SHP77 treated with DMSO at 0.1 percent for 48 hours (cell line): ENCODE measurements around the gene NCAN.
"Not testable (repeated sequence)": the region's sequence is repeated elsewhere in the genome, so short reads cannot be mapped to it uniquely, and the experiment has no call there.

Source experiments
- DNase-seq: peaks from one replicate; lab custom pipeline; 2025; lab: John Stamatoyannopoulos, UW

NCAN gene

DNA sequence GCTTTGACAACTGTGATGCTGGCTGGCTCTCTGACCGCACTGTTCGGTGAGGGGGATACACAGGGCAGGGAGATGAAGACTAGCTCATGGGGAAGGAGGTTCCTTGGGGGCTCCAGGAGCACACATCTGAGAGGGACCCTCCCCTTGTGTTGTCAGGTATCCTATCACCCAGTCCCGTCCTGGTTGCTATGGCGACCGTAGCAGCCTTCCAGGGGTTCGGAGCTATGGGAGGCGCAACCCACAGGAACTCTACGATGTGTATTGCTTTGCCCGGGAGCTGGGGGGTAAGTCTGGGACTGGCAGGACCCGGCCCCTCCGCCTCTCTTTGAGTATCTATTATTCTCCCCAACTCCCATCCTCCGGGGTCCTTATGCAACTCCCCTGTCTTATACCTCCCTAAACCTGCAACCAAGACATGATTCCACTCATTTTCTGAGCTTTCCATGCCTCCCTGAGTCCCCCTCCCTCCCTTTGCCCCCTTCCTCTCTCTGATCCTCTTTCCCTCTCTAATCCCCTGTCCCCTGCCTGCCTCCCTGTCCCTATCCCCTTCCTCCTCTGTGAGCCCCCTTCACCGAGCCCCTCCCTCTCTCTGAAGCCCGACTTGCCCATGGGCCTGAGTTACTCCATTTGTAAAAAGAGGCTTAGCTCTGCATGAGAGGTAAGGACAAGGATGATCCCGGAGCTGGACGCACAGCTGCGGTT, 12.5 kb downstream of the NCAN start:
- DNase-seq = no peak

DNA sequence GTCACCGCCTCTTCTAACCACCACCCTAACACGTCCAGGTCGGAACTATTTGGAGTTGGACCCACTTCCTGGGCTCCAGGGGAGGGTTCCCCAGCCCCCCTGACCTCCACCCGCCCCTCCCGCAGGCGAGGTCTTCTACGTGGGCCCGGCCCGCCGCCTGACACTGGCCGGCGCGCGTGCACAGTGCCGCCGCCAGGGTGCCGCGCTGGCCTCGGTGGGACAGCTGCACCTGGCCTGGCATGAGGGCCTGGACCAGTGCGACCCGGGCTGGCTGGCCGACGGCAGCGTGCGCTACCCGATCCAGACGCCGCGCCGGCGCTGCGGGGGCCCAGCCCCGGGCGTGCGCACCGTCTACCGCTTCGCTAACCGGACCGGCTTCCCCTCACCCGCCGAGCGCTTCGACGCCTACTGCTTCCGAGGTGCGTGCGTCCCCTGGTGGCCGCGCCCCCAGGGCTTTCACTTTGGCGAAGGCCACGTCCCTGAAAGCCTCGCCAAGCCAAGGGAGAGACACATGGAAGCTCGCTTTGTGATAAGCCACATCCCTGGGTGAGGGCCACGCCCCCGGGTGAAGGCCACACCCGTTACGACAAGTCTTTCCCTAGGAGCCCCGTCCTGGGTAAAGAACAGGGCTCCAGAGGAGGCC, 13.2 kb downstream of the NCAN start:
- DNase-seq = peak; percentile 54

DNA sequence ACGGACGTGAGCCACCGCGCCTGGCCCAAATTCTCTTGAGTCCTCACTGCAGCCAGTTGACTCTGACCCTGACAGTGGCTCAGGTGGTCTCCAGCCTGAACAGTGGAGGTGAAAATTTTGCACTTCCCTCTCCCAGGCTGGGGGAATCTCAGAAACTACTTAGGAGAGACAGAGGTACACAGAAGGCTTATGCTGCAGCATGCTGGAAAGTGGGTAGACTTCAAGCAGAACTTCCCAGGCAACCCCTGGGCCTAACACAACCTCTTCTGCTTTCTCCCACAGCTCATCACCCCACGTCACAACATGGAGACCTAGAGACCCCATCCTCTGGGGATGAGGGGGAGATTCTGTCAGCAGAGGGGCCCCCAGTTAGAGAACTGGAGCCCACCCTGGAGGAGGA, 14.4 kb downstream of the NCAN start:
- no peak for DNase-seq

DNA sequence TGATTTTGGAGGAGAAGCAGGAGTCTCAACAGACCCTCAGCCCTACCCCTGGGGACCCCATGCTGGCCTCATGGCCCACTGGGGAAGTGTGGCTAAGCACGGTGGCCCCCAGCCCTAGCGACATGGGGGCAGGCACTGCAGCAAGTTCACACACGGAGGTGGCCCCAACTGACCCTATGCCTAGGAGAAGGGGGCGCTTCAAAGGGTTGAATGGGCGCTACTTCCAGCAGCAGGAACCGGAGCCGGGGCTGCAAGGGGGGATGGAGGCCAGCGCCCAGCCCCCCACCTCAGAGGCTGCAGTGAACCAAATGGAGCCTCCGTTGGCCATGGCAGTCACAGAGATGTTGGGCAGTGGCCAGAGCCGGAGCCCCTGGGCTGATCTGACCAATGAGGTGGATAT, 14.9 kb downstream of the NCAN start:
- DNase-seq = no peak

DNA sequence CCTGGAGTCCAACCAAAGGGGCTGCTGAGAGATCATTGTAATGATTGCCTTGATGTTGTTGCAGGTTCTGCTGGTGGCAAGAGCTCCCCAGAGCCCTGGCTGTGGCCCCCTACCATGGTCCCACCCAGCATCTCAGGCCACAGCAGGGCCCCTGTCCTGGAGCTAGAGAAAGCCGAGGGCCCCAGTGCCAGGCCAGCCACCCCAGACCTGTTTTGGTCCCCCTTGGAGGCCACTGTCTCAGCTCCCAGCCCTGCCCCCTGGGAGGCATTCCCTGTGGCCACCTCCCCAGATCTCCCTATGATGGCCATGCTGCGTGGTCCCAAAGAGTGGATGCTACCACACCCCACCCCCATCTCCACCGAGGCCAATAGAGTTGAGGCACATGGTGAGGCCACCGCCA, 15.5 kb downstream of the NCAN start:
- DNase-seq = no peak

DNA sequence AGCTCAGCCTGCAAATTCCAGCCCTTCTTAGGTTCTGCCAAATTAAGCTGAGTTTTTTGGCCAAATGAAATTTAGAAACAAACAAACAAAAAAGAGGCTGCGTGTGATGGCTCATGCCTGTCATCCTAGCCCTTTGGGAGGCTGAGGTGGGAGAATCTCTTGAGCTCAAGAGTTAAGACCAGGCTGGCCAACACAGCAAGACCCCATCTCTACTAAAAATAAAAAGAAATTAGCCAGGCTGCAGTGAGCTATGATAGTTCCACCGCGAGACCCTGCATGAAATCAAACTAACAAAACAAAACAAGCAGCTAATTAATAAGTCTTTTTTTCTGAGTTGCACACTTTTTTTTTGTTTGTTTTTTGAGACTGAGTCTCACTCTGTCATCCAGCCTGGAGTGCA, 17.9 kb downstream of the NCAN start:
- DNase-seq = no peak

DNA sequence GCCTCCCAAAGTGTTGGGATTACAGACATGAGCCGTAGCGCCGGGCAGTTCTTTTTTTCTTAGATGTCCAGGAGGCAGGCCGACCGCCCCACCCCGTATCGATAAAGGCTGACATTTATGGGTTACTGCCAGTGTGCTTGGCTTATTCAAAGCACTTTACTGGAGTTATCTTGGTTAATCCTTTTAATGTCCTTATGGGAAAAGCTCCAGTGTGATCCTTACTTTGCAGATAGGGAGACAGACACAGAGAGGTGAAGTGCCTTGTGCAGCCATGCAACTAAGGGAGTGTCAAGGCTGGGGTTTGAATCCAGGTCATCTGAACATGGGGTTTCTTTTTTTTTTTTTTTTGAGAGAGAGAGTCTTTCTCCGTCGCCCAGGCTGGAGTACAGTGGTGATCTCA, 19.2 kb downstream of the NCAN start:
- no peak for DNase-seq

DNA sequence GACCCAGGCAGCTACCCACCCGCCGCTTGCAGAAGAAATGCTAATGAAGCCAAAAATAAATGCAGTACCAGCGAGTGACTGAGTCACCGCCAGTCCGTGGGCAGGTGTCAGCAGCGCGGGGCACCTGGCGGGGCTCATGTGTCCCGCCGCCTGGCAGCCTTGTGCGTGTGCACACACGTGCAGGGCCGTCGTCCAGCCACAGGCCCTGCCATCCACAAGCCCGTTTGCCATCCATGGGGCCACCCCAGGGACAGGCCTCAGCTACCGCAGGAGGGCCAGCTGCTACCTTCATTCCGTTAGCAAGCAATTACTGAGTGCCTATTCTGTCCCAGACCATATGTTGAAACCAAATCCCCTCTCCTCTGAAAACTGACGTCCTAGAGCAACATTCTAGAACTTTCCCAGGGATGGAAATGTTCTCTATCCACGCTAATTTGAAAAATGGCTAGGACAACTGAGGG, 20.5 kb downstream of the NCAN start:
- DNase-seq = no peak

DNA sequence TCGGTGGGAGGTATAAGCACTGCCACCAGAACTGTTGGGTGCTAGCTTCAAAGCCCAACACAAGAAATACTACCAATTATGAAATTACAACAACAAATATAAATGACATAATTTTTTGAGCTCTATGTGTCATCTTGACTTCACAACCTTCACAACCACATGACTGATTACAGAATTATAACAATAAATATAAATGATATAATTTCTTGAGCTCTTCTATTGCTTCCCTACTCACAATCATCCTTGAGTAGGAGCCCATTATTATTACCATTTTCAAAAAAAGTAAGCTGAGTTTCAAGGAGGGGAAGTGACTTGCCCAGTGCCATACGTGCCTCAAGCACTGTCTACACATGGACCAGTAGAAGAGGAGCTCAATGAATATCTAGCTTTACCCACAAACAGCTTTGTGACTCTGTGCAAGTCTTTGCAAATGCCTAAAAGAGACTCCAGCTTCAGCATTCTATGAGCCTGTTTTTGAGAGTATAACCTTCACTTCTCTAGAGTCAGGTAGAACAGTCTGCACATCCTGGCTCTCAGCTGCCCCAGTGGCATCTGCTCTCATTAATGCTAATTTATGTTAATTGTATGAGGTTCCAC, 22.6 kb downstream of the NCAN start:
- DNase-seq = no peak

DNA sequence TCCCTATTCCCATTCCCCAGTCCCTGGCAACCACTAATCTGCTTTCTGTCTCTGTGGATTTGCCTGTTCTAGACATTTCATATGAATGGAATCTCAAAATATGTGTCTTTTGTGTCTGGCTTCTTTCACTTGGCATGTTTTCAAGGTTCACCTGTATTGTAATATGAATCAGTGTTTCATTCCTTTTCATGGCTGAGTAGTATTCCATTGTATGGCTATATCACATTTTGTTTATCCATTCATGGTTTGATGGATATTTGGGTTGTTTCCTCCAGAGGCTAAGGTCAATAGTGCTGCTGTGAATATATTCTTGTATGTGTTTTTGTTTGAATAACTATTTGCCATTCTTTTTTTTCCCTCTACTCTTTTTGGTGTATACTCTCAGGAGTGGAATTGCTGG, 24.4 kb downstream of the NCAN start:
- DNase-seq = no peak

DNA sequence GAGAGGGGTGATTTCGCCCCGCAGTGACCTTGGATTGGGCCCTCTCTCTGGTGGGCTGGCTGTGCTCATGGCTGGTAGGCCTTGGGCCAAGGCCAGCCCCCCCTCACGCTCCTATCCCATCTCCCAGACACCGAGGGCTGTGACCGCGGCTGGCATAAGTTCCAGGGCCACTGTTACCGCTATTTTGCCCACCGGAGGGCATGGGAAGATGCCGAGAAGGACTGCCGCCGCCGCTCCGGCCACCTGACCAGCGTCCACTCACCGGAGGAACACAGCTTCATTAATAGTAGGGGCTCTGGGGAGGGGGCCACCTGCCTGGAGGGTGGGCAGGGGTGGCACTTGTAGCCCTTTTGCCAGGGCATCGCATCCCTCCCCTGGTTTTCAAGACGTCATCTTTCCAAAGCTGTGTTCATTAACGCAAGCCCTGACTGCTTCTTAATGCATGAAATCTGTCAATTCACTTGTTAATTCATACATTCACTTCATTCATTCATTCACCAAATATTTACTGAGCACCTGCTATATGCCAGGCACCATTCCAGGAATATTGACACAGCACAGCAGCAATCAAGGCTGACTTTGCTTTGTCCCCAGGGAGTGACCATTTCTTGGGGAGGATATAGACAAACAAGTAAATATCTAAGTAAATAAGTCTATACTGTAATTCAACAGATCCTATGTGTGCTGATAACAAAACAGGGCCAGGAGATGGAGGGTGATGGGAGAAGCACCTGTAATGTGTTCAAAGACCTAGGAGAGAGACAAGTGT, 26.6 kb downstream of the NCAN start:
- no peak for DNase-seq

DNA sequence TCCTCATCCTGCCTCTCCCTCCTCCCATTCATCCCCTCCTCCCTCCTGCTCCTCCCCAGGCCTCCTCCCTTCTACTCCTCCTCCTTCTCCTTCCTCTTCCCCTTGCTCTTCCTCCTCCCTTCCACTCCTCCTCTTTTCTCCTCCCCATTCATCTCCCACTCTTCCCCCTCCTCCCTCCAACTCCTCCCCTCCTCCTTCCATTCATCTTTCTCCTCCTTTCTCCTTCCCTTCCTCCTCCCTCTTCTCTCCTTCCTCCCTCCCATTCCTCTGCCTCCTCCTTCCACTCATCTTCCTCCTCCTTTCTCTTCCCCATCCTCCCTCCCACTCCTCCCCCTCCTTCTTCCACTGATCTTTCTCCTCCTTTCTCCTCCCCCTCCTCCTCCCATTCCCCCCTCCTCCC, 27.9 kb downstream of the NCAN start:
- no peak for DNase-seq

DNA sequence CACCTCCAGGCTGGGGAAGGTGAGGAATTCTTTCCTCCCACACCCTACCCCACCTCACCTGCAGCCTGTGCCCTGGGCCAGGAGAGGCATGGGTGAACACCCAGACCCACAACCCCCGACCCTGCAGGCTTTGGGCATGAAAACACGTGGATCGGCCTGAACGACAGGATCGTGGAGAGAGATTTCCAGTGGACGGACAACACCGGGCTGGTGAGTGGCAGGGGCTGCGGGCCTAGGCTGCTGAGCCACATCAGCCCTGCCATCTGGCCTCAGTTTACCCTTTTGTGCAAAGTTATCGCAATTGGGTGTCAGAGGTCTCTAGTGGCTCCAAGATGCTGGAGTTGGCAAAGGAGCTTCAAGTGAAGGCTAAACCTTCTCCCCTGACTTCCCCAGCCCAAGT, 28.7 kb downstream of the NCAN start:
- no peak for DNase-seq

DNA sequence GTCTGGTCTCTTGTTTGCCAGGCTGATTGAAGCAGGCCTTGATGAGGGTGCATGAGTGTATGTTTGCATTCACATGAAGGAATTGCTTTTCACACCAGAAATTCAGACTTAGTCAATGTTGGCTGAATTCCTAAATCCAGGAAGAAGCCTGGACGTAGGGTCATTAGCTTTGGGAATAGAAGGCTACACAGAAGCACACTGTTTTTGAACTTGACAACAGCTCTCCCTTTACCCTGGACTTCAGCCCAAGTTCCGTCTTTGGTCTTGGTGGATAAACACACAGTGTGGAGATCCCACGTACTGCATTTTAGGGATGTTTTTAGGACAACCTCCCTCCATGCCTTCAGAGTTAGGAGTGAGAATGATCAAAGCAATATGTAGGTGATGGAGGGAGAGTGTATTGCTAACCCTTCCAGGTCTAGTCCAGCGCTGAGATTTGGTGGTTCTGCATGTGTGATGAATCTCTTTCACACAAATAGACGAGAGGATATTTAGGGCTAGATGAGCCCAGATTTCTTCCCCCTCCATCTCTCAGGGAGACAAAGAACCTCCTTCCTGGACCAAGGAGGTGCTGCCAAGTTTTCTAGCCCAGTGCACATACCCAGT, 38.5 kb downstream of the NCAN start:
- no peak for DNase-seq

DNA sequence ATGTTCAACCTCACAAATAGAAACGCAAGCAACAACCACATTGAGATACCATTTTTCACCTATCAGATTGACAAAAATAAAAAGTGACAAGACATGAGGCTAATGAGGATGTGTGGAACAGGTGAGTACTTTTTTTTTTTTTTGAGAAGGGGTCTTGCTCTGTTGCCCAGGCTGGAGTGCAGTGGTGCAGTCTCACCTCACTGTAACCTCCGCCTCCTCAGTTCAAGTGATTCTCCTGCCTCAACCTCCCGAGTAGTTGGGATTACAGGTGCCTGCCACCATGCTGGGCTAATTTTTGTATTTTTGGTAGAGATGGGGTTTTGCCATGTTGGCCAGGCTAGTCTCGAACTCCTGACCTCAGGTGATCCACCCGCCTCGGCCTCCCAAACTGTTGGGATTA, 41.7 kb downstream of the NCAN start:
- not testable (repeated sequence) for DNase-seq

DNA sequence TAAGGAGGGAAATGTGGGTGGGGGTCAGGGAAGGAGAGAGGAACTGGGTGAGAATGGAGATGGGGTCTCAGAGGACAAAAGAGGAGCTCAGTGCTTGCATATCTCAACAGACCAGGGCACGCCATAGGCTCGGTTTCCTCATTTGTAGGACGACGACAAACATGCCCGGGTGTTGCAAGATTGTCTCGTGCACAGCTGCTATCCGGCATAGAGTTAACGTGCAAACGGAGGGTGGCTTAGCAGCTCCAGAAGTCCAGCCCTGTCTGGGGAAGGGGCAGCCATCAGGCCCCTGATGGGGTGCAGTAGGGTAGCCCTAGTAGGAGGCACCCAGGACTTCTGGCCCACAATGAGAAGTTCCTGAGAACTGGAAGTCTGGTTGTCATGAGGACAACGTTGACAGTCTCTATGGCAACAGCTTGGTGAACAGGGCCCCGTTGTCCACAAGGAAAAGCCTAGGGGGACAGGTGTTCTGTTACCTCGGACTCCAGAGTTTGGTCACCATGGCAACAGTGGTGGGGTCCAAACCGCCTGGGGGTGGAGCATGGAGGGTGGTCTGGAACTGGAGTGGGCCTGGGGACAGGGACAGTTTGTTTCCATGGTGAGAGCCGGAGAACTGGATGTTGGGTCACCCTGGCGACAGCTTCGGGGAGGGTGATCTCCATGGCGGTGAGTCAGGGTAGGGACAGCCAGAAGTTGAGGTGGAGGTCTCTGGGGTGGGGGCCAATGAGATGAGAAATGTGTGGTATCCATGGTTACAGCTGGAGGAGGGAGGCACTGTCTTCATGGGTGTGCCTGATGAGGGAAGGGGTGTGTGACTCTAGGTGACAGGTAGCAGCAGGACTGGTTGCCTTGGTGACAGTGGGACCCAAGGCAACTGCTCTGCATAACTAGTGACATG, 44.6 kb downstream of the NCAN start:
- no peak for DNase-seq

DNA sequence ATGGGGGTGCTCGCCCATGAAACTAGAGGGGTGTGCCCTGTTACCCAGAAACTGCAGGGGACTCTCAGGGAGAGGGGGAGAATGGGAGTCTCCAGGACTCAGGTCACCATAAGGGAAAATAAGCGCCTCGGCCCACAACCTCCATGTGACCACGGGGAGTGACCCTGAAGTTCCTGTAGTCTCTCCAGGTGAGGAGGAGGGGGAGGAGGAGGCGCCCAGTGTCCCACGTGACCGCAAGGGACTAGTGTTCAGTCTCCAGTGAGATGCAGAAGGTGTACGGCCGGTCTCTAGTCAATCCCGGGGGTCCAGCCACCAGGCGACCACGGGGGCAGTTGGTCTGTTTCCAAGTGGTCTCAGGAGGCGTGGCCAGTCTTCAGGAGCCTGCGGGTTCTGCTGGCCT, 45.4 kb downstream of the NCAN start:
- no peak for DNase-seq

DNA sequence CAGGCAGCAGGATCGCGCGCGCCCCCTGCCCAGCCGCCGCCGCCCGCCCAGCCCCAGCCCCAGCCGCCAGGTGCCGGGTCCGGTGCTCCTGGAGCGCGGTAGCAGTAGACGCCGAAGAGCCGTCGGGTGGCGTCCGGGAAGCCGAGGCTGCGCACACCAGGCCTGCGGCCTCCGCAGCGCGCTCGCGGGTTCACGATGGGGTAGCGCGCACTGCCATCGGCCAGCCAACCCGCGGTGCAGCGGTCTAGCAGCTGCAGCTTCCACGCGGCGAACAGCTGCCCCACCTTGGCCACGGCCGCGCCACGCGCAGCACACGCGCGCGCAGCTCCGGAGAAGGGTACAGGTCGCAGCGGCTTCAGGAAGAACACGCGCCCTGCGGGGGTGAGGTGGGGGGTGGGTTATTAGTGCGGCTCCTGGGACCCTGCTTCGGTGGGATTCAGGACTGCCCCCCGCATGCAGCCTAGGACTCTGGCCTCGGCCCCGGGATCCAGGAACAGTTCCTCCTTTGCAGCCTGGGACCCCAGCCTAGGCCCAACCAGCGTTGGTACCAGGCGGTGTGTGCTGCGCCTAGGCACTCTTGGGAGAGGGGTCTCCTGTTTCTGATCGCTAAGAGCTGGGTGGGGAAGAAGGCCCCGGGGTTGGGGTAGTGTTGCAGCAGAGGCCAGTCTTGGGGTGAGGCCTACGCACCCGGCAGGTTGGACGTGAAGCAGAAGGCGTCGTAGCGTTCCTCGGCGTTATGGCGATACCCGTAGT, 46.3 kb downstream of the NCAN start:
- no peak for DNase-seq

DNA sequence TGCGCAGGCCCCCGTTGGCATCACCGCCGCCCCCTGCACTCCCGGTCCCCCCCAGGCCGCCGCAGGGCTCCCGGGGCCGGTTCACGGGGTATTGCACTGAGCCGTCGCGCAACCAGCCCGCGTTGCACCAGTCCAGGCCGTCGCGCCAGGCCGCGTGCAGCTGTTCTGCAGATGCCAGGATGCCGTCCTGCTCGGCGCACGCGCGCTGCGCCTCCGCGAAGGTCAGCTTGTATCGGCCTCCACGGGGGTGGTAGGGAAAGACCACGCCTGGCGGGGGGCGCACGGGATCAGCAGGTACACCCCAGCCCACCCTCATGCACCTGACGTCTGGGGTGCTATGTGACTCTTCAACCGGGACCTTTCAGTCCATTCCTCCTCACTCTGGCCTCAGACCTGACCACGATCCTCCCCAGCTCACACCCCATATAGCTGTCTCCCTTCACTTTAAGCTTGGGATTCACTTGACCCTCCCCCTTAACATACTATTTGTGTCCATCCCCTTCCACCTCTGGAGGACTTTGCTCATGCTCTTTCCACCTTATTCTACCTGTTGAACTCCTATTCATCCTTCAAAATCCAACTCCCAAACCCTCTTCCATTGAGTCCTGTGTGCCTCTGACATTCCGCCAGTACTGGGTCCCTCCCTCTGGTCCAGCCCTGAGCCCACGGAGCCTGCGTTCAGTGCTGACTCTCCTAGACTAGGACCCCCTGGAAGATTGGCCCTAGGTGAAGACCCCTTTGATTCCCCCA, 47.0 kb downstream of the NCAN start:
- no peak for DNase-seq

DNA sequence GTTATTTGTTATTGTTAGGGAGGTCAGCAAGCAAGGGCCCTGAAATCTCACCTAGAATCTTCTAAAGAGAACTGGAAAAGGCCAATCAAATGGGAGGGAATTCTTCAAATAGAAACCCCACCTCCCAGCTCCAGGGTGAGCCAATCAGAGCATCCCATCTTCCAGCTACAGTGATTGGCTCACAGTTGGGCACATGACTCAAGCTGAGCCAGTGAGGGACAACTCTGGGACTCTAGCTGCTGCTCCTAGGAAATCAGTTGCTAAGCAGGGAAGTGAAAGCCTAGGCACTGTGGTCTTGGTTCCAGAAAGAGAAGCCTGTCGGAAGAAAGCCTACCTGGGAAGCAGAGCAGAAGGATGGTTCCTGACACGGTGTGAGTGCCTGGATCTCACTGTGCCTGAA, 48.0 kb downstream of the NCAN start:
- DNase-seq = peak; percentile 8
